OCI-LY3 (cell line): ENCODE measurements around the gene COG5.
"Not testable (repeated sequence)": the region's sequence is repeated elsewhere in the genome, so short reads cannot be mapped to it uniquely, and the experiment has no call there.

ENCODE experiments used
- H2AFZ ChIP-seq: fragments of 200-600, 300-600 bp; shearing (Covaris generic); 2 replicates; pipeline ENCODE4 v1.6.0; 2014; ENCODE audit warnings: antibody characterized with exemption, low read depth, low read length
- H3K27ac ChIP-seq: fragments of 200-600, 300-600 bp; sonication (generic); 2 replicates; pipeline ENCODE4 v1.5.1; 2014; ENCODE audit warnings: mild to moderate bottlenecking, low read length, moderate library complexity, mixed read lengths
- H3K27me3 ChIP-seq: fragments of 200-600, 300-600 bp; sonication (generic); 2 replicates; pipeline ENCODE4 v1.6.1; 2014; ENCODE audit warnings: low read depth, low read length, mixed read lengths
- H3K36me3 ChIP-seq: fragments of 200-600, 300-600 bp; sonication (generic); replicated peaks from 2 replicates; pipeline ENCODE3; 2014; ENCODE audit warnings: low read depth, low read length, mixed read lengths
- H3K4me1 ChIP-seq: fragments of 300-600, 200-600 bp; sonication (generic); 2 replicates; pipeline ENCODE4 v1.6.1; 2014; ENCODE audit warnings: low read length, mixed read lengths
- H3K4me2 ChIP-seq: fragments of 200-600, 300-600 bp; sonication (generic); 2 replicates; pipeline ENCODE4 v1.6.1; 2014; ENCODE audit warnings: low read length, mixed read lengths
- H3K4me3 ChIP-seq: fragments of 300-600, 200-600 bp; sonication (generic); 2 replicates; pipeline ENCODE4 v1.5.1; 2014; ENCODE audit warnings: antibody characterized with exemption, mild to moderate bottlenecking, low read length, moderate library complexity
- H3K79me2 ChIP-seq: fragments of 300-600, 200-600 bp; shearing (Covaris generic); 2 replicates; pipeline ENCODE4 v1.6.1; 2014; ENCODE audit warnings: mild to moderate bottlenecking, low read length, mixed read lengths
- H3K9ac ChIP-seq: fragments of 300-600, 200-600 bp; shearing (Covaris generic); 2 replicates; pipeline ENCODE4 v1.6.0; 2014; ENCODE audit warnings: mild to moderate bottlenecking, low read length, moderate library complexity
- H3K9me3 ChIP-seq: fragments of 200-600, 300-600 bp; shearing (Covaris generic); 2 replicates; pipeline ENCODE4 v1.6.1; 2014; ENCODE audit warnings: low read length, mixed read lengths; ENCODE audit not compliant: insufficient read depth
- H4K20me1 ChIP-seq: fragments of 200-600, 300-600 bp; sonication (generic); 2 replicates; pipeline ENCODE4 v1.6.1; 2016; ENCODE audit warnings: low read length, mixed read lengths; ENCODE audit not compliant: insufficient read depth
- CTCF ChIP-seq: fragments of 200-600, 300-600 bp; sonication (generic); IDR thresholded peaks from 2 replicates; pipeline ENCODE4 v1.5.1; 2014; ENCODE audit warnings: antibody characterized with exemption, low read length, low read depth
- EZH2phosphoT487 ChIP-seq: fragments of 200-600 bp; shearing (Covaris generic); IDR thresholded peaks from 2 replicates; pipeline ENCODE4 v1.6.1; 2018; ENCODE audit warnings: antibody characterized with exemption, mixed run types, low read depth

Gene COG5

DNA sequence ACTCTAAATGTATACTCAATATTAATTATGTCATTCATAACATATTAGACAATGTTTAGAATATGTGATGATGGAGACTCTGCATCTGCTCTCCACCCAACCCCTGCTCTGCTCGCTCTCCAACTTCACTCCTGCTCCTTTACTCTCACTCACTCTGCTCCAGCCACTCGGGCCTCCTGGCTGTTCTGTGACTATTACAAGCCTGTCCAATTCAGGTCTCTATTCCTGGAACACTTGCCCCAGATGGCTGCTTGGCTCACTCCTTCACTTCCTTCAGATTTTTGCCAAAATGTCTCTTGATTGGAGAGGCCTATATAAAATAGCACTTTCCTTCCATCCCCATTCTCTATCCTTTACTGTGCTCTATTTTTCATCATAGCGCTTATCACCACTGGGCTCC lies 310.1 kb downstream of the COG5 start:
- Histone ChIP-seq H3K4me2 (no peak overlapping the region), H3K27ac (no peak overlapping the region), H3K36me3 (no peaks in the 10 kb centered on the region), H2AFZ (no peak overlapping the region), H3K4me3 (no peak overlapping the region), H4K20me1 (no peaks in the 10 kb centered on the region), H3K27me3 (no peaks in the 10 kb centered on the region), H3K79me2 (no peaks in the 10 kb centered on the region), H3K9me3 (no peaks in the 10 kb centered on the region), H3K4me1 (no peaks in the 10 kb centered on the region), H3K9ac (no peak overlapping the region)
- no peak for TF ChIP-seq EZH2phosphoT487
- no peak for TF ChIP-seq CTCF

DNA sequence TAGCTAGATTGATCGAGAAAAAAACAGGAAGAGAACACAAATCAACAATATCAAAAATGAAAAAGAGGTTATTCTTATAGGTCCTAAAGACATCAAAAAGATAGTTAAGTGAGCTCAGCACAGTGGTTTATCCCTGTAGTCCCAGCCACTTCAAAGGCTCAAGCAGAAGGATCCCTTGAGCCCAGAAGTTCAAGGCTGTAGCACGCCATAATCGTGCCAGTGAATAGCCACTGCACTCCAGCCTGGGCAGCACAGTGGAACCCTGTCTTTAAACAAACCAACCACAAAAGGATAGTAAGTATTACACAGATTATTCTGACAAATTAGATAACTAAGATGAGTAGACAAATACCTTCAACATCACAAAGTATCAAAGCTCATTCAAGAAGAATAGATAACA lies 311.8 kb downstream of the COG5 start:
- H3K4me3 ChIP-seq: no peak overlapping the region
- H3K9me3 ChIP-seq: no peaks in the 10 kb centered on the region
- H3K4me1 ChIP-seq: peaks cover 10% of the 10 kb centered on the region
- no peak overlapping the region for H3K9ac ChIP-seq
- no peaks in the 10 kb centered on the region for H4K20me1 ChIP-seq
- no peak overlapping the region for H3K4me2 ChIP-seq
- H3K79me2 ChIP-seq: no peaks in the 10 kb centered on the region
- H3K27ac ChIP-seq: no peak overlapping the region
- H3K36me3 ChIP-seq: no peaks in the 10 kb centered on the region
- TF ChIP-seq CTCF (no peak), EZH2phosphoT487 (no peak)
- no peak overlapping the region for H2AFZ ChIP-seq
- H3K27me3 ChIP-seq: no peaks in the 10 kb centered on the region

DNA sequence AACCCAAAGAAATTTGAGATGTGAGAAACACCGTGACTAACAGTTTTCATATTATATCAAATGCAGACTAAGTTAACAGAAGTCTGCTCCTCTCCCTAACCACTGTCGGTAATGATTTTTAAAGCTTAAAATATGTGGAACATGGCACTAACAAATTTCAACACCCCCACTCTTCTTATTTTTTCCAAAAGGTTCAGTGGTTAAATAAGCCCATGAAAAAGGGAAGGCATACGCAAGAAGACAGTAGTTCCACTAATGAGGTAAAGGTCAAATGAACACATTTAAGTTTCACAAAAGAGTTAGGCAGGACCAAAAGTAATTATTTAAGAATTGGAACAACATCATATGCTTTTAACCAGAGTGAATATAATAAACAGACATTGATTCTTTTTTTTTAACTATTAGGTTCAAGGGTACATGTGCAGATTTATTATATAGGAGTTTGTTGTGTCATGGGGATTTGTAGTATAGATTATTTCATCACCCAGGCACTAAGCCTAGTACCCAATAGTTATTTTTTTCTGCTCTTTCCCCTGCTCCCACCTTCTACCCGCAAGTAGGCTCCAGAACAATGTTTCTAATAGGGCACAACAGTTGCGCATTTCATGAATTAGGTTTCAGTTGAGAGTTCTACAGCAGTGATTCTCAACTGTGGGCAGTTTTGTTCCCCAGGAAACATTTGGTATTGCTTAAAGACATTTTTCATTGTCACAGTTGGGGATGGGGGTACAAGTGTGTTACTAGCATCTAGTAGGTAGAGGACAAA lies 315.0 kb downstream of the COG5 start:
- Histone ChIP-seq H3K4me1 (peaks cover 10% of the 10 kb centered on the region), H3K9ac (no peak overlapping the region), H3K4me2 (no peak overlapping the region), H3K9me3 (no peaks in the 10 kb centered on the region), H2AFZ (no peak overlapping the region), H3K27me3 (no peaks in the 10 kb centered on the region), H3K36me3 (no peaks in the 10 kb centered on the region), H3K27ac (no peak overlapping the region), H3K4me3 (no peak overlapping the region), H3K79me2 (no peaks in the 10 kb centered on the region), H4K20me1 (no peaks in the 10 kb centered on the region)
- TF ChIP-seq EZH2phosphoT487 (no peak), CTCF (no peak)

DNA sequence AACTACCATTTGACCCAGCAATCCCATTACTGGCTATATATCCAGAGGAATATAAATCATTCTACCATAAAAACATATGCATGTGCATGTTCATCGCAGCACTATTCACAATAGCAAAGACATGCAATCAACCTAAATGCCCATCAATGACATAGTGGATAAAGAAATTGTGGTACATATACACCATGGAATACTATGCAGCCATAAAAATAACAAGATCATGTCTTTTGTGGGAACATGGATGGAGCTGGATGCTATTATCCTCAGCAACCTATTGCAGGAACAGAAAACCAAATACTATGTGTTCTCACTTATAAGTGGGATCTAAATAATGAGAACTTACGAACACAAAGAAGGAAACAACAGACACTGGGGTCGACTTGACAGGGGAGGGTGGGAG lies 316.9 kb downstream of the COG5 start:
- not testable (repeated sequence) for H3K36me3 ChIP-seq, H3K9me3 ChIP-seq, H3K79me2 ChIP-seq, H2AFZ ChIP-seq, H3K27ac ChIP-seq, H3K4me3 ChIP-seq, H3K4me2 ChIP-seq, H4K20me1 ChIP-seq, H3K27me3 ChIP-seq, H3K9ac ChIP-seq
- H3K4me1 ChIP-seq: peaks cover 10% of the 10 kb centered on the region
